HG03175 (cell line): Measurements from ENCODE around the gene LRP2BP.
"Not testable (repeated sequence)": the region's sequence is repeated elsewhere in the genome, so short reads cannot be mapped to it uniquely, and the experiment has no call there.

Source experiments
- ATAC-seq: cut with Tn5 transposase; IDR thresholded peaks from one replicate; pipeline ENCODE4 v1.9.1; 2021; ENCODE audit warnings: mild to moderate bottlenecking, moderate library complexity; ENCODE audit not compliant: unreplicated experiment

LRP2BP gene

DNA sequence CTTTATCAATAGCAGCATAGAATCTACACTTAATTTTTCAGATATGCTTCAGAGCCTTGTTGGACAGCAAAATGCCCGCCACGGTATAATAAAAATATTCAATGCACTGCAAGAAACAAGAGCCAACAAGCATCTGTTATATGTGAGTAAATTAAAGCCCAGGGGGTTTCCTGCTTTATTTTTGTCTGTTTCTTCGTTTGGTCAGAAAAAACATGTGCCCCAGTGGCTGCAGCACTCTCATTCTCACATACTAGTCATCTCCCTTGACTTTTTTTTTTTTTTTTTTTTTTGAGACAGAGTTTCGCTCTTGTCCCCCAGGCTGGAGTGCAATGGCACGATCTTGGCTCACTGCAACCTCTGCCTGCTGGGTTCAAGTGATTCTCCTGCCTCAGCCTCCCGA is 33.2 kb downstream of the LRP2BP start:
- ATAC-seq, result not testable (repeated sequence)

DNA sequence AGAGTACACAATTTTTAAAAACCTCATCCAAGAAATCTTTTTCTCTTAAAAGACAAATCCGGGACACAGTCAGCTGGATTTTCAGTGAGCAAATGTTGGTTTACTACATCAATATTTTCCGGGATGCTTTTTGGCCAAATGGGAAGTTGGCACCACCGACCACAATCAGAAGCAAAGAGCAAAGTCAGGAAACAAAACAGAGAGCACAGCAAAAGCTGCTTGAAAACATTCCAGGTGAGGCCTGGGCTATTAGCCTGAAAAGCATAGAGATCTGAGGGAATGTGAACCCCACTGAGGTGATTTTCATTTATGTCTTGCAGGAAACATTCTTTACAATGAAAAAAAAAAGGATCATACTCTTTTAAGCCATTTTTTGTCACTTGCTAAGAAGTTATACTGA is 33.9 kb downstream of the LRP2BP start:
- ATAC-seq, result no peak

DNA sequence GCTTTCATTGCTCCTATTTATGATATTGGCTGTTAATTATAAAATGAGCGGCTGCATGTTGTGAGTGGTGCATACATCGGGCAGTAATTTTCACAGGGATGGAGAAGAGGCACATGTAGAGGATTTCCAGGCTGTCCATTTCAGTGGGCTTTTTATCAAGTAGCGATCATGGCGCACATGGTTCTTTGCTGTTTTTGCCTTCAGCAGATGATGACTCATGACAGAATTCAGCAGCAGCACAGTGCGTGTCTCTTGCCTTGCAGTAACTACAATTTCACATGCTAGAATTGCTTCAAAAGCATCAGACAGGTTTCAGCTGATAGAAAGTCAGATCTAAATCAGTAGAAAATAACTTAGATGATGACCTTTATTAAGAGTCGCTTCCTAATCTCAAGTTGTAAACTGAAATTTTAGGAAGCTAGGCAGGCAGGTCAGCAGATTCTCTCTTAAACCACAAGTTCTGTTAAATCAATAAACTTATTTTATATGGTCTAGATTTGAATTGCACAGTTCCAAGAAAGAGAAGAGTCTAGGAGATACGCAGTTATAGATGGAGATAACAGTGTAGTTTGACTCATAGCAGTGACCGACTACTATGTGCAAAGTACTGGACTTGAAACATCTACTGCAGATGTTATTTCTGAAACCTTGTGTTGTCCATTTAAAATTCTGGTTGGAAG is 35.8 kb downstream of the LRP2BP start:
- no peak for ATAC-seq

DNA sequence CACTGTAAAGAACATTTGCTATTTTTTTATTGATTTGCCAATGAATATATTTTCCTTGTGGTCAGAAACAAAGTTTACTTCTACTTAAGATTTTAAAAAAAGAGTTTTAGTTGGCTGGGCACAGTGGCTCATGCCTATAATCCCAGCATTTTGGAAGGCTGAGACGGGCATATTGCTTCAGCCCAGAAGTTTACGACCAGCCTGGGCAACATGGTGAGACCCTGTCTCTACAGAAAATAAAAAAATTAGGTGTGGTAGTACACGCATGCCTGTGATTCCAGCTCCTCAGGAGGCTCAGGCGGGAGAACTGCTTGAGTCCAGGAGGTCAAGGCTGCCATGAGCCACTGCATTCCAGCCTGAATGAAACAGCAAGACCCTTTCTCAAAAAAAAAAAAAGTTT is 36.8 kb downstream of the LRP2BP start:
- no peak for ATAC-seq

DNA sequence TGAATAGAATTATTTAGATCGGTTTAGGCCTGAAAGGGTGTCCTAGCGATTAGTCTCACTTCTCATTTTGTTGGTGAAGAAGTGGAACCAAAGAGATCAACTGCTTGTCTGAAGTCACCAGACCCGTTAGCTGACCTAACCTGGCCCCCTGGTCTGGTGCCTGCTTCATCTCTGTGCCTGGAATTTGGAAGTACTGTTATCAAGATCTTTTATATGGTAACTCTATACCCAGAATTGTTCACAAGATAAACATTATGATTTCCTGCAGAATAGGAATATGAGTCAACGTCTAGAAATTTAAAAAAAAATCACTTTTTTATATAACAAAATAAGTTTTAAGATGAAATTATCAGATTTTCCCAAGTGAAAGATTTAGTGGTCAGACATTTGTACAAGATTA is 37.2 kb downstream of the LRP2BP start:
- ATAC-seq, result no peak

DNA sequence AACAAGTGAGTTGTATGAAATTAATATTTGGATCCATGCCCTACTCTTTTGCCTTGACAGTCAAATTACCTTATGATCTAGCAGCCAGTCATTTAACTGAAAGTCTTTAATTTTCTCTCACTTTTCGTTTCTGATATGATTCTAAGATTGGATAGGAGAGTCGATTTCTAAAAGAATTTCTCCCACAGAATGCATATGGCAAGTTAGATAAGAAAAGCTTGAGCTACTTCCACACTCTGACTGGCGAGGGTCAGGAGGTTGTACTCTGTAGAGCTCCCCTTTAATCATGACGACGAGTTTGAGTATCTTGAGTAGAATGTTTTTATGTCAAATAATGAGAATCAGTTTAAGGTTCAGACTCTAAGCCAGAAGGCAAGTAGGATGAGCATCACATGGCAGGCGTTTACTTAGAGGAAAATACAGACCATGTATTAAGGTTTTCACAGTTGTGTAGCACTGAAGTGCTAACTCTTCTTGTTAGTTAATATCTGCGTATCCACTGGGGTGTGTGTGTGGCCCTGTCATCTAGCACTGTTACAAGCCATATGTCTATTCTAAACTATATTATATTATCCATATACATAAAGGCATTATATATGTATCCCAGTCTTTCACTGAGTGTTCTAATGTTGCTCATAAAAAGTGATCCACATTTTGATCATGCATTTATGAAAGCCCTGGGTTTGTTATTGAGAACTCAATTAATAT is 37.8 kb downstream of the LRP2BP start:
- ATAC-seq, result no peak

DNA sequence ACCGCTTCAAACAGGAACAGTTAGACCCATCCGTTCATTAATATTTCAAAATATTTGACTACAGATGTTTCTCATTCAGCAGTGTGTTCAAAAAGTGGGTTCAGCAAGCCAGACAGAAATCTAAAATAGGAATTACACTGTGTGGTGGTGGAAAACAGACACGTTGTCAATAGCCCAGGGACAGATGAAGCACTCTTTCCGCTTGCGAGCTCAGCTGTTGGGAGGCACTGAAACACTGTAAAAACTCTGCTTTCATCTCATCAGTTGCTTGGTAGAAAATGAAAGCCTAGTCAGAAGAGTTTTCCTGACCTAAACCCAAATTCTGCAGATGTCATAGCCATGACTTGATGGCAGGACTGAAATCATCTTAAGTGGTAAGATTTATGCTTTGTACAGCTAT is 38.5 kb downstream of the LRP2BP start:
- no peak for ATAC-seq

DNA sequence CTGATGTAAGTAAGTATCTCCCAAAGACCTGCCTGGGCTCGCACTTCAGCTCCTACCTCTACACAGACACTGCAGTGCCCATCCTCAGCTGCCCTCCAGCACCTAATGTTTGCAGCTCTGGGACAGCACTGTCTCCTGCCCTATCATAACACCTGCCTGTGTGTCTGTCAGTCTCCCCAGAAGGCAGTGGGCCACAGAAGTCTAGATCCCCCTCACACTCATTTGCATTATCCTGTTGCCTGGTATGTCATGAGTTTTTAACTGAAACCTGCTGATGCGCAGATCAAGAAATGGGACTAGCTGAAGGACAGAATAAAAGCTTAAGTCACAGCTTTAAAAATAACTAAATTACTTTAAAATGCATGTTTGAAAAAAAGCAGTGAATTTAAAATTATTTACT is 43.0 kb downstream of the LRP2BP start:
- no peak for ATAC-seq

DNA sequence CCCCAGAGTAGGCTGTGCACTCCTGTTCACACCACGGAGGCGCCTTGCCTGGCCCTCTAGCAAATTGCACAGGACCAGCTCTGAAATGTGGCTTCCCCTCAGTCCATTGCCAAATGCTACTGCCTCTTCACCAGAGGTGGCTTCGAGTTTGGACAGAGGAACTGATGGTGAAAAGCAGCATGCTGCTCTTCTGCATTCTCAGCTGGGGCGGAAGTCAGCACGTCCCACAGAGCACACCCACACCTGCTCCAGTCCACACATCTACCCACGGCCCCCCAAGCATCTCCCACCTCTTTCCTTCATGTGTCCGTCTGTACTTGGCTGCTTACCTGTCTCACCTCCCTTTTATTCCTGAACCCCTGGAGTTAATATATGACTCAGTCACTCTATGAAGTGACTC is 43.5 kb downstream of the LRP2BP start:
- ATAC-seq, result no peak

DNA sequence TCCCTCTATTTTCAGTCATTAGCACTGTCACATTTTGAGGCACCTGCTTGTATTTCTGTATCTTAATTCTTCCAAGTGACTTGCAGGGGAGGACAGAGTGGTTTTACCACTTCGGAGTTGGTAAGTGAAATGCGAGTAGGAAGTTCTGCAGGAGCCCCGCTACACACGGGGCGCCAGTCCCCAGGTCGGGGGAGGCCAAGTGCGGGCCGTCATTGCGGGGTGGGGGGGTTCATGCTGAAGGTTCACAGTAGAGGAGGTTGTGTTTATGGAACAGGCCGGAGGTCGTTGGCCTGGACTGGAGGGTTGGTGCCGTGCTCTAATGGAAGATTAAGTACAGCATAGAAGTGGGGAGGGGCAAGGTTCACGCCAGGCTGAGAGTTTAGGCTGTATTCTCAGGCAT is 44.0 kb downstream of the LRP2BP start:
- ATAC-seq, result no peak

DNA sequence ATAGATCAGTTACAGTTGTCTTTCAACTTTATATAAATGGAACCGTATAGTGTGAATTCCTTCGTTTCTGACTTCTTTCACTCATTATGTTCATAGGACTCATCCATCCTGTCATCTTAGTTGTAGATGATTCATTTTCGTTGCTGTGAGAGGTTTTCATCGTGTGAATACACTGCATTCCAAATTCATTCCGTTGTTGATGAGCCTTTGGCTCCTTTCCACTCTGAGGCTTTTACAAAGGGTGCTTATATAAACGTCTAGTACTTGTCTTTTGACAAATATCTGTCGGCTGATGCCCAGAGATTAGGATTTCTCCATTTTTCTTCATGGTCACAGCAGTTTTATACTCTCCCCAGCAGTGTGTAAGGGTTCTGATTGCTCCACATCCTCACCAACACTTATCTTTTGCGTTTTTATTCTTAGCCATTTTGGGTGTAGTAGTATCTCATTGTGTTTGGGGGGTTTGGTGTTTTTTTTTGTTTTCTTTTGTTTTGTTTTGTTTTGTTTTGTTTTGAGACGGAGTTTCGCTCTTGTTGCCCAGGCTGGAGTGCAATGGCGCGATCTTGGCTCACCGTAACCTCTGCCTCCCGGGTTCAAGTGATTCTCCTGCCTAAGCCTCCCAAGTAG is 48.6 kb downstream of the LRP2BP start:
- ATAC-seq, result no peak

DNA sequence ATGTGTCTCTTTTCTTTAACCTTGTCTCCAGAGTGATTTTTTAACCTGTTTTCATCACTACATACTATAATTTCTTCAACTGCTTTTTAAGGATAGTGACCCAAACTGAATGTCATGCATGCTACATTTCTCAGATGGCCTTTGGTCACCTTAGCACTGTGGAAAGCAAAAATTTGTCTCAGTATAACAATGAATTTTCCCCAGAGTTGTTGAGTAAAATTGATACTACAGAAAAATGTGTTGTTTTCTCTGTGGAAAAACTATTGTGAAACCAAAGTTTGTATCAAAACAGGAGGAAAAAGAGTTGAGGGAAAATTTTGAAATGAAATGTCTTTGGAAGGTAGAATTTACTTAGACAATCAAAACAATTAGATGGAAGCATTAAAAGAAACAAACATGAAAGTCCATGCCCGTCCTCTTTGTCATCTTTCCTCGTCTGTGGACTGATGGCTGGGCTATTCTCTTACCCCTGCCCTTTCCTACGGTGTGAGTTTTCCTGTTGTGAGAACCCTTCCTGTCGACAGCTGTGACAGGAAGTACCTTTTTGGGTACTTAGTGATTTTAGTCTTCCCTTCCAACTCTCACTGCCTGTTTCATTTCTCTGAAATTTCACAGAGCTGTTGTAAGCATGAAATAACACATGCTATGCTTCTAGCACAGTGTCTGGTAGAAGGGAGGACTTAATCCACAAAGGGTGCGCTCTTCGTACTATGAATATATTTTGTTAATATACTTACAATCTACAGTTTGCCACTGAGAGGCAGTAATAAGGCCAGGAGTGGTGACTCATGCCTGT is 50.8 kb downstream of the LRP2BP start:
- peak; percentile 51 for ATAC-seq

DNA sequence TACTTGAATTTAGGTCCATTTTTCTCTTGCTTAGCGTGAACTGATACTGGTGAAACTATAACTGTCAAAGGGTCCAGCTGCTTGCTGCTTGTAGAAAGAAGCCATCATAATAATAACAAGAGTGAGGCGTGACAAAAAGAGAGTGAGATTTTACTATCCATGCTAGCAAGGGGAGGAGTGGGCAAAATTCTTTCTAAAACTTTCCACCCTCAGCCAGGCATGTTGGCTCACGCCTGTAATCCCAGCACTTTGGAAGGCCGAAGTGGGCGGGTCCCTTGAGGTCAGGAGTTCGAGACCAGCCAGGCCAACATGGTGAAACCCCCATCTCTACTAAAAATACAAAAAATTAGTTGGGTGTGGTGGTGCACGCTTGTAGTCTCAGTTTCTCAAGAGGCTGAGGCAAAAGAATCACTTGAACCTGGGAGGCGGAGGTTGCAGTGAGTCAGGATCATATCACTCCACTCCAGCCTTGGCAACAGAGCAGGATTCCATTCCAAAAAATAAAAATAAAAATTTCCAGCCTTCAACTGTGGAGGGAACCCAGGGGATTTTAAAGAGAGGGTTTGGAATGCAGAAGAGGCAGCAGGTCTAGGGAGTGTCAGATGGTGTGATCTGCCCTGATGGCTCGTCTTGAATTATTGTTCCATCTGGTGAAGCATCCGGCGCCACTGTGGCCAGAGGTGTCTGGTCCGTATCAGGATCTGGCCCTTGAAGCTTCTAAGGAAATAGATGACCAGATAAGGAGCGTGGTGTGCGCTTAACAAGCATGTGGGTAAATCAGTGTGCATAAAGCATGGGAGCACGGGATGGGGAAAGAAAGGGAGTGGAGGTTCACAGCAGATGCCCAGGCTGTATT is 51.8 kb downstream of the LRP2BP start:
- ATAC-seq, result peak; percentile 37

DNA sequence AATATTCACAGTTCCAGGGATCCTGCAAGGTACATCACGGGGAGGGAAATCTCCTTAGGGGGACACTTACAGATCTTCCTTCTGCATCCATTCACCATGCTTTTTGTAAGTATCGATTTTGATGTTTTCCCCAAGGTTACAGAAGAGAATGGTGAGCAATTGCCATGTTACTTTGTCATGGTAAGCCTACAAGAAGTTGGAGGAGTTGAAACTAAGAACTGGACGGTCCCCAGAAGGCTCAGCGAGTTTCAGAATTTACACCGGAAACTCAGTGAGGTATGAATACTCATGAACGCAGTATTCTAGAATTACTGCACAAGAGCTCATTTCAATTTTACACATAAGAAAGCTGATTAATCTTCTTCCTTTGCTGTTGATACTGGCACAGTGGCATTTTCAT is 53.9 kb downstream of the LRP2BP start:
- ATAC-seq, result peak; percentile 58

DNA sequence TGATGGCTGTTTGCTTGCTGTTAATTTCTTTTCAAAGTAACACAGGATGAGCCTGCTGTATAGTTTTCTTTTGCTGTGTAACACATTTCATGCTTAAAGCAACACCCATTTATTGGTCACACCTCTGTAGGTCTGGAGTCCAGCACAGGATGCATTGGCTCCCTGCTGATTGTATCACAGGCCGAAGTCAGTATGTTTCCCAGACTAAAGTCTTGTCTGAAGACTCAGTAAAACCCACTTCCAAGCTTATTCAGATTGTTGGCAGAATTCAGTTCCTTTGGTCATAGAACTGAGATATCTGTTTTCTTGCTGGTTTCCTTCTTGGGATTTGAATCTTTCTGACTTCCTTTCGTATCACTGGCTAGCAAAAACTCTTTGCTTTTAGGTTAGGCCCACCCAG is 54.3 kb downstream of the LRP2BP start:
- ATAC-seq, result no peak

DNA sequence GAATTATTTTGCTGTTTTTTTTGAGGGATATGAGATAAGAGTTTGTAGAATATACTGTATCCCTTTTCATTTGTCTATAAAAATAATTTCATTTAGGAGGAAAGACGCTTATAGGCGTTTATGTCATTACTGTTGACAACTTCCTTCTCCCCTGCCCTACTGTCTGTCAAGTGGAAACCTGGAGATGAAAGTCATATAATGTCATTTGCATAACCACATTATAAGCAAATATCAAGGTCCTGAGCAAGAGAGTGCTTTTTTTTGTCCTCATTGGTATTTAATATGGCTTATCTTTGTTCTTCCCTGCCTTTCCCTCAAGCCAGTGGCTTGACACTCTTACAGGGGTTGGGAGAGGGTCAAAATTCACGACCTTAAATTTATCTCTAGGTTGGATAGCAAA is 55.8 kb downstream of the LRP2BP start:
- no peak for ATAC-seq

DNA sequence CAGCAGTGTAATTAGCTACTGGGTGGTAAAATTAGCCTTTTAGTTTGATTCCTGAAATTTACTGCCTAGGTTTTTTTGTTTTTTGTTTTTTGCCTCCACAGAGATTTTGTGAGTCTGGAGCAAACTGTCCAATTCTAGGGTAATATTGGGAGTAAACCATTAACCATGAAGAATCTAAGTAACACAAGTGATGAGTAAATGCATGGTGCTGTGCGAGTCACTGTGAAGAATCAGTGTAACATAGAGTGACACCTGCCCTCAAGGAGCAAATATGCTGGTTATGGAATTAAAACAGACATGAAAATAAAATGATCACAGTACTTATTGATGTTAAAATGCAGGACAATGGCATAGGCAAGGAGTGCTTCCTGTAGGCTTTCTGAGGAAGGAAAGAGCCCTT is 60.1 kb downstream of the LRP2BP start:
- ATAC-seq, result no peak

DNA sequence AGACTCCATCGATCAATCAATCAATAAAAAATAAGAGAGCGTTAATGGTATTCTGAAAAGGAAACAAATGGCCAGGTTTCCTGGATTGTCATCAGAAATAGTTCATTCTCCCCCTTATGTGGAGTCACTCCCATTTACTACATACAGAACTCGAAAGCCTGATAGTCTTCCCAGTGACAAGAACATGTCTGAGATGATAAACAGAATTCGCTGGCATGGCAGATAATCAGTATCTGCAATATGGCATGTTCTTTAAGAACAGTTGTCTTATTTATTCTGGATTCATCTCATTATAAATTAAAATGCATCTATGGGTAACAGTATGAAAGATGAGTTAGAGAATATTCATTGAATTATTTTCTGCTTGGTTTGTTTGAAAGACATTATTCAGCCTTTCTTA is 61.4 kb downstream of the LRP2BP start:
- ATAC-seq, result no peak

DNA sequence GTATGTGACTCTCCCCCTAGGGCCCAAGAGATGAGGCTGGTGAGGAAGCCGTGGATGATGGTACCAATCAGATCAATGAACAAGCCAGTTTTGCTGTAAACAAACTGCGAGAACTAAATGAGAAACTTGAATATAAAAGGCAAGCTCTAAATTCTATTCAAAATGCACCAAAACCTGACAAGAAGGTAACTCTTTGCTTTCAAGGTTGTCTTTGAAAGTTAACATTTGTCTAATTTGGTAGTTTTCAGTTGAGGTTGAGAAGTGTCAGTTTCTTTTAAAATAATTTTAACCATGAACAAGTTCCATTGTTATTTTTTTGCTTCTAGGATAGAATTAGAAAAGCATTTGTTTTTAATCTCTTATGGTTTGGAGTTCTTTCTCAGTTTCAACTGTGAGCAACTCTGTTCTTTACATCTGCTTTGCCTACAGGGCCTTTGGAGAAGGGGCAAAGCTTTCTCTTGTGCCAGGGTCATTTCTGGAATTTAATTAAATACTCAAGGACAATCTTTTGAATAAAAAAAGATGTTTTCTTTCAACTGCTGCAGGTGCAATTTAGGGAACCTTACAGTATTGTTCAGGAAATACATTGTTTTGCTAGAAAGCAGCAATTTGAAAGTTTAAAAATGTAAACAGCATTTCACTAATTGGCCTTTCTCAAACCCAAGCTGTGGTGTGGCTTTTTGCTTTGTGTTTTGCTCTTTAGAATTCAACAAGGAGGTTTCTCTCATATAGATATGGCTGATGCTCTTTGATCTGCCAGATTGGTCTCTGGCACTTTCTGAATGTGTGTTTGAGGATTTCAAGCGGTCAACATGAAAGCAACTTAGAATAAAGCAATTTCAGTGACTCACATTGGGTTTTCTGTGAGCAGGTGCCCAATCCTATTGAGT is 62.9 kb downstream of the LRP2BP start:
- ATAC-seq, result peak; percentile 74
